ENCODE results near the gene GNAT1.

The GNAT1 gene

GRCh38 chr3:50245831-50246516 lies 54.6 kb downstream of the GNAT1 start:
- Histone ChIP-seq H3K9me3 (no peaks in the 10 kb centered on the region), H3K4me1 (peaks cover 0 to 100% (median 92%) of the 10 kb centered on the region in 4 donors), H3K27ac (peak overlapping the region; percentile 63 to 86), H3K36me3 (no peaks in the 10 kb centered on the region), H3K27me3 (no peaks in the 10 kb centered on the region), H3K4me3 (peak overlapping the region; percentile 39 to 49)
- intact Hi-C loops (cut with DNase I; ENCODE audit: low total_unique reads) = loop anchor here (1.0 kb wide), 1 partner anchor 19 kb away; no protein-coding TSS in a partner anchor
- peak; percentile 95 to 97 for TF ChIP-seq CTCF (IDR thresholded peaks at IDR 0.05)
- peak; percentile 92 to 94 for DNase-seq

- no peaks in the 10 kb centered on the region for H3K27me3 ChIP-seq
- intact Hi-C loops (cut with DNase I; ENCODE audit: low total_unique reads) = loop anchor here (1.0 kb wide), 1 partner anchor 19 kb away; no protein-coding TSS in a partner anchor
- peak overlapping the region; percentile 63 to 86 for H3K27ac ChIP-seq
- H3K4me1 ChIP-seq = peaks cover 0 to 100% (median 92%) of the 10 kb centered on the region in 4 donors
- DNase-seq = no peak
- H3K36me3 ChIP-seq = no peaks in the 10 kb centered on the region
- TF ChIP-seq CTCF (IDR thresholded peaks at IDR 0.05) = no peak
- H3K9me3 ChIP-seq = no peaks in the 10 kb centered on the region
- peak overlapping the region; percentile 39 to 49 for H3K4me3 ChIP-seq
Measured at GRCh38 chr3:50246517-50246954, 55.1 kb downstream of the GNAT1 start.
